ENCODE results near the gene TADA2B. TPM values are rescaled to one million over a fixed set of nuclear protein-coding genes. Genes with fewer than 3 reads are reported as not detected.
A peak's percentile ranks its signal among the peaks of the same experiment; 100 is the strongest.

Gene TADA2B
- total RNA-seq, 1 donor from 2014 or later: 23.2 TPM

DNA sequence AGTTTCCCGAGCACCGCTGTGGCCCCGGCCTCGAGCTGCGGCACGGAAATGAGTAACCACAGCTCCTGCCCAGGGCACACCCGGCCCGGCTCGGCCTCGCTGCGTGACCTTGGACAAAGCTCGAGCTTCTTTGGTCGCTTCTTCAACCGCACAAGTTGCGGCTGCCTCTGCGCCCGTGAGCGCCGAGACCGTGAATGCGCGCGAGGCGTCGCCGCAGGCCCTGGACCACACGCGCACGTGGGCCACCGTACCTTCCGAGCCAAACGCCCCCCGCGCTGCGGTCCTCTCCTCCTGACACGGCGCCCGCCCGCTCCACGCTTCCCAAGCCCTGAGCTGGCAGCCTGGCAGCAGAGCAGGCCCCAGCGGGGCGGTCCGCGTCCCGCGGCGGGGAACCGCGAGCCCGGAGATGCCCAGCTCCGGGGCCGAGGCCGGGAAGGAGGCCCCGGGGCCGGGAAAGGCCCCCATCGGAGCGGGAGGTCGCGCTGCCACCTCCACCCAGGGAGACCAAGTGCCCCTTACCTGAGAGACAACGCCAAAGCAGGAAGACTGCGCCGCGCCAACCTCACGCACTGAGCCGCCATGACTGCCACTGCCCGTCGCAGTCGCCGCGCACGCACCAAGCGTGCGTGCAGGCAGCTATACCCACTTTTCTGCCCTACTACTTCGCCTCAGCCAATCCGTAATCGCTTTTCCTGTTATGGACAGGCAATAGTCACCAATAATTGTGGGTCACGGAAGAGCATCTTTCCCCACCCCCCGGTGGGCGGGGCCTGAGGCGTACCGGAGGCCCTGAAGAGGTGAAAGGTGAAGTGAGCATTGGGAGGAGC is 24.5 kb downstream of the TADA2B start, which contains the start of gene GRPEL1:
Gene GRPEL1 (minus strand): TSS at position 613 of the 827 bp plus-strand sequence. CDS start 32 bp downstream, at position 581.
- Histone ChIP-seq H3K36me3 (peaks cover 24% of the 10 kb centered on the region), H3K27me3 (no peaks in the 10 kb centered on the region), H3K27ac (peak within 1 kb of the TSS; percentile 91), H3K4me1 (peaks cover 28% of the 10 kb centered on the region), H3K9me3 (no peaks in the 10 kb centered on the region), H3K4me3 (peak within 1 kb of the TSS; percentile 82)
- TF ChIP-seq, protein P1, sequence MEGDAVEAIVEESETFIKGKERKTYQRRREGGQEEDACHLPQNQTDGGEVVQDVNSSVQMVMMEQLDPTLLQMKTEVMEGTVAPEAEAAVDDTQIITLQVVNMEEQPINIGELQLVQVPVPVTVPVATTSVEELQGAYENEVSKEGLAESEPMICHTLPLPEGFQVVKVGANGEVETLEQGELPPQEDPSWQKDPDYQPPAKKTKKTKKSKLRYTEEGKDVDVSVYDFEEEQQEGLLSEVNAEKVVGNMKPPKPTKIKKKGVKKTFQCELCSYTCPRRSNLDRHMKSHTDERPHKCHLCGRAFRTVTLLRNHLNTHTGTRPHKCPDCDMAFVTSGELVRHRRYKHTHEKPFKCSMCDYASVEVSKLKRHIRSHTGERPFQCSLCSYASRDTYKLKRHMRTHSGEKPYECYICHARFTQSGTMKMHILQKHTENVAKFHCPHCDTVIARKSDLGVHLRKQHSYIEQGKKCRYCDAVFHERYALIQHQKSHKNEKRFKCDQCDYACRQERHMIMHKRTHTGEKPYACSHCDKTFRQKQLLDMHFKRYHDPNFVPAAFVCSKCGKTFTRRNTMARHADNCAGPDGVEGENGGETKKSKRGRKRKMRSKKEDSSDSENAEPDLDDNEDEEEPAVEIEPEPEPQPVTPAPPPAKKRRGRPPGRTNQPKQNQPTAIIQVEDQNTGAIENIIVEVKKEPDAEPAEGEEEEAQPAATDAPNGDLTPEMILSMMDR (IDR thresholded peaks at IDR 0.05): peak; percentile 37
- ATAC-seq (peak; percentile 98), DNase-seq (peak; percentile 100)
- intact Hi-C loops (cut with DNase I): no loop called here

DNA sequence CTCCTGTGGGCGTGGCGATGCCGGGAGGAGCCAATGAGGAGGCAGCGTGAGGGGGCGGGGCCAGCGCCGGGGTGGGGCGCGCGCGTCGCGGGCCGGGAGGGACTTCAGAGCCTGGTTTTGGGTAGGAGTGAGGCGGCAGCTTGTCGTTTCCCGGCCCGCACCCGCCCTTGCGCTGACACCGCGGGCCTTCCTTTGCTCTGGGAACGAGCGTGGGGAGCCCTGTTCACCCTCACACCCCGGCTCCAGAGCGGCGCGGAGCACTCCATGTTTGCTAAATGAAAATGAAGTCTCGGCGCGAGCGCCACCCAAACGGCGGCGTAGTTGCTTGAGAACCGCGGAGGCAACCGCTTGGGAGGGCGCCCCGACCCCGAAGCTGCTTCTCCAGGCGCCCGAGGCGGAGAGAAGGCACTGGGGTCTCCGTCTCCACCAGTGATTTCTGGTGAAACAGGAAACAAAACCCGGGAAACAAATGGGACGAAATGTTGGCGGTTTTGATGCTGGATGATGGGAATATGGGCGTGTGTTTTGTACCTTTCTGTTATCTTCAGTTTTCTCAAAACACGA is 25.2 kb downstream of the TADA2B start:
- Histone ChIP-seq H3K4me1 (peaks cover 28% of the 10 kb centered on the region), H3K27ac (peak overlapping the region; percentile 89), H3K27me3 (no peaks in the 10 kb centered on the region), H3K4me3 (peak overlapping the region; percentile 82), H3K9me3 (no peaks in the 10 kb centered on the region), H3K36me3 (peaks cover 17% of the 10 kb centered on the region)
- no peak for ATAC-seq
- intact Hi-C loops (cut with DNase I): no loop called here
- TF ChIP-seq, protein P1 (IDR thresholded peaks at IDR 0.05): no peak
- DNase-seq: no peak

DNA sequence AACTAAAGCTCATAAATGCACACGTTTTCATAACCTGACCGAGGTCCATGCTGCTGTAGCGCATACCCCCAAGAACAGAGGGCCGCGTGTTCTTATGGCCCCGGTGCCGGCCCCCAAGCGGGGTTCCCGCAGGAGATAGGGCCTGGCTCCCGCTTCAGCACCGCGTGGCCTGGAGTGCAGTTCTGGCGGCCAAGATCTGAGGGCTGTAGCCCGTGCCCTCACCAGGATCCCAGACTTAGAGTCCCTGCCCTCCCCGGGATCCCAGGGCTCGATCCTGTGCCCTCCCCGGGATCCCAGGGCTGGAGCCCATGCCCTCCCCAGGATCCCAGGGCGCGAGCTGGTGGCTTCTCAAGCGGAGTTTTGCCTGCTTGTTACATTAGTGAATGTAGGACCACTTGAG is 25.7 kb downstream of the TADA2B start:
- DNase-seq: no peak
- Histone ChIP-seq H3K9me3 (no peaks in the 10 kb centered on the region), H3K36me3 (peaks cover 12% of the 10 kb centered on the region), H3K4me3 (peak overlapping the region; percentile 82), H3K27ac (peak overlapping the region; percentile 89), H3K27me3 (no peaks in the 10 kb centered on the region), H3K4me1 (peaks cover 28% of the 10 kb centered on the region)
- no peak for ATAC-seq
- TF ChIP-seq, protein P1 (IDR thresholded peaks at IDR 0.05): no peak
- intact Hi-C loops (cut with DNase I): no loop called here

DNA sequence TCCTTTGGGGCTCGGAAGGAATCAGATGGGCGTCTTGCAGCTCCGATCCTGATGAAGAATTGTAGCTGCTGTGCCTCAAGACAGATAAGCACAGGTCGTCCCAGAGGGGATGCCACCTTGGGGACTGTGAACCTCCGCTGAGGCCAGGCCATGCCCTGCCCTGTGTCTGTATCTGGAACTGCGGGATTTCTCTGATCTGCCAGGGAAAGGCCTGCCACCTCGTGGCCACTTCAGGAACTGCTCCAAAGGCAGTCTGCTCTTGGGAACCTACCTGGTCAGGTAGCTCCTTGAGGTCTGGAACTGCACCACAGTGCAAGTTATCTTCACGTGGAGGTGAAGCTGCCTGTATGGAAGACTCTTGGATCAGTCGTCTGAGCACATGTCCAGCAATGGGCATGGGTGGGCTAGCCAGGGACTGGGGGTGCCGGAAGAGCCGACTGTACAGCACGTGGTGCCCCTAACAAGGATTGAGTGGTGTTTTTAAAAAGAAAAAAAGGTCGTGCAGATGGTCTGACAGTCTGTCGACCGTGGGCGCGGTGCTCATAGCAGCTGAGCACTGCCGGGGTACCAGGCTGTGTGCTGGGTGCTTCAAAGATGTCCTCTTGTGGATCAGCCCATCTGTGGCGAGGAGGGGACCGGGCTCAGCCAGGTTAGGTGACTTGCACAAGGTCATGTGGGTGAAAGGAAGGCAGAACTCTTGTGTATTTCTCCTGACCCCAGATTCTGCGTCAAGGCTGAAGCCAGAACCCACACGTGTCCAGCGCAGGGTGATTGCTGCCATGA is 27.7 kb downstream of the TADA2B start:
- intact Hi-C loops (cut with DNase I): loop anchor here (5.0 to 10.0 kb wide), 2 partner anchors 34 to 346 kb away; no protein-coding TSS in a partner anchor
- no peaks in the 10 kb centered on the region for H3K9me3 ChIP-seq
- no peak overlapping the region for H3K4me3 ChIP-seq
- H3K36me3 ChIP-seq: no peaks in the 10 kb centered on the region
- H3K27me3 ChIP-seq: no peaks in the 10 kb centered on the region
- DNase-seq (peak; percentile 92), ATAC-seq (peak; percentile 66)
- TF ChIP-seq, protein P1 (IDR thresholded peaks at IDR 0.05): peak; percentile 99
- H3K4me1 ChIP-seq: peaks cover 22% of the 10 kb centered on the region
- no peak overlapping the region for H3K27ac ChIP-seq

DNA sequence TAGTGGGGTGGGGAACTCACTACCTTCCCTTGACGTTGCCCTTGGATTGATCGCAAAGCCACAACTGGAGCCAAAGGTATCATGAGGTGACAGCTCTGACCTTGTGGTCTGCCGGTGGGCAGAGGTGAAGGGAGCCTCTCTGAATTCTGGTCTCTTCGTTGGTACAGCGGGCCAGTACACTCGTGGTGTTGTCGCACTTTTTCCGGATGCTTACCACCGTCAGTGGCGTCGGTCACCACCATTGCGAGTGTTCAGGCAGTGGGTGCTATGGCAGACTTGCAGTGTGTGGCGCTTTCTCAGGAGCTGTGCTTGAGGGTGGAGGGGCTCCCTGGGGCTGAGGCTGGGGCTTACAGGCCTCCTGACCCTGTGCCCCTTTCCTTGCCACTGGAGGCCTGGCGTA is 29.9 kb downstream of the TADA2B start:
- no peak for ATAC-seq
- intact Hi-C loops (cut with DNase I): loop anchor here (5.0 to 10.0 kb wide), 2 partner anchors 36 to 348 kb away; no protein-coding TSS in a partner anchor
- peak; percentile 57 for DNase-seq
- TF ChIP-seq, protein P1 (IDR thresholded peaks at IDR 0.05): no peak
- no peak overlapping the region for H3K27ac ChIP-seq
- no peaks in the 10 kb centered on the region for H3K27me3 ChIP-seq
- H3K9me3 ChIP-seq: no peaks in the 10 kb centered on the region
- no peak overlapping the region for H3K4me3 ChIP-seq
- H3K4me1 ChIP-seq: peaks cover 12% of the 10 kb centered on the region
- H3K36me3 ChIP-seq: no peaks in the 10 kb centered on the region
